Activated effector memory CD4-positive, alpha-beta T cell treated with Interleukin-2 at 50 U/mL for 16 hours (primary cell): ENCODE results near the gene SRM.
"Not testable (repeated sequence)": the region's sequence is repeated elsewhere in the genome, so short reads cannot be mapped to it uniquely, and the experiment has no call there.

Experiments
- DNase-seq: peaks from one replicate; pipeline ENCODE4 v3.0.0-alpha.2; 2020

SRM gene

GRCh38 chr1:11059968-11060830 is at the start of gene SRM:
Gene SRM, minus strand, starts transcription at chr1:11060018. Its CDS starts 75 bp downstream, at chr1:11059943.
- peak; percentile 87 for DNase-seq

- no peak for DNase-seq
Measured at GRCh38 chr1:11109047-11109760, 49.4 kb upstream of the SRM start.

- no peak for DNase-seq
Measured at GRCh38 chr1:11107599-11107998, 47.8 kb upstream of the SRM start.

GRCh38 chr1:11105586-11105985 is 45.8 kb upstream of the SRM start:
- DNase-seq, result no peak

- DNase-seq, result no peak
Measured at GRCh38 chr1:11101347-11101746, 41.5 kb upstream of the SRM start.

GRCh38 chr1:11100806-11101205 is 41.0 kb upstream of the SRM start:
- DNase-seq, result not testable (repeated sequence)

GRCh38 chr1:11100149-11100493 is 40.3 kb upstream of the SRM start:
- no peak for DNase-seq

- DNase-seq, result peak; percentile 91
Measured at GRCh38 chr1:11099310-11100148, 39.7 kb upstream of the SRM start, which contains the start of gene EXOSC10. Gene EXOSC10, minus strand, starts transcription at chr1:11099869. Its CDS starts 38 bp downstream, at chr1:11099831.

- no peak for DNase-seq
Measured at GRCh38 chr1:11098931-11099309, 39.1 kb upstream of the SRM start.

- not testable (repeated sequence) for DNase-seq
Measured at GRCh38 chr1:11083784-11084183, 24.0 kb upstream of the SRM start.

- DNase-seq, result no peak
Measured at GRCh38 chr1:11080931-11081330, 21.1 kb upstream of the SRM start.

GRCh38 chr1:11078631-11079030 is 18.8 kb upstream of the SRM start:
- no peak for DNase-seq

GRCh38 chr1:11073398-11073797 is 13.6 kb upstream of the SRM start:
- not testable (repeated sequence) for DNase-seq

- no peak for DNase-seq
Measured at GRCh38 chr1:11072216-11072917, 12.5 kb upstream of the SRM start.

GRCh38 chr1:11071463-11072215 is 11.8 kb upstream of the SRM start:
- DNase-seq, result no peak

GRCh38 chr1:11070876-11071275 is 11.1 kb upstream of the SRM start:
- no peak for DNase-seq

- DNase-seq, result no peak
Measured at GRCh38 chr1:11068600-11069473, 9.0 kb upstream of the SRM start.

GRCh38 chr1:11067716-11068599 is 8.1 kb upstream of the SRM start:
- DNase-seq, result no peak

- DNase-seq, result no peak
Measured at GRCh38 chr1:11065796-11066195, 6.0 kb upstream of the SRM start.

- no peak for DNase-seq
Measured at GRCh38 chr1:11064942-11065341, 5.1 kb upstream of the SRM start.
